Skeletal muscle cell (primary cell): Measurements from ENCODE around the gene KLHDC4.
"Not testable (repeated sequence)": the region's sequence is repeated elsewhere in the genome, so short reads cannot be mapped to it uniquely, and the experiment has no call there.

ENCODE experiments used
- DNase-seq: peaks from one replicate; pipeline ENCODE4 v3.0.0-alpha.2; 2010; ENCODE audit warnings: low read depth
- H3K4me3 ChIP-seq: 2 replicates; pipeline ENCODE4 v1.5.1; 2011; ENCODE audit warnings: low read depth, mild to moderate bottlenecking, control low read depth, low read length, moderate library complexity

KLHDC4 gene

DNA sequence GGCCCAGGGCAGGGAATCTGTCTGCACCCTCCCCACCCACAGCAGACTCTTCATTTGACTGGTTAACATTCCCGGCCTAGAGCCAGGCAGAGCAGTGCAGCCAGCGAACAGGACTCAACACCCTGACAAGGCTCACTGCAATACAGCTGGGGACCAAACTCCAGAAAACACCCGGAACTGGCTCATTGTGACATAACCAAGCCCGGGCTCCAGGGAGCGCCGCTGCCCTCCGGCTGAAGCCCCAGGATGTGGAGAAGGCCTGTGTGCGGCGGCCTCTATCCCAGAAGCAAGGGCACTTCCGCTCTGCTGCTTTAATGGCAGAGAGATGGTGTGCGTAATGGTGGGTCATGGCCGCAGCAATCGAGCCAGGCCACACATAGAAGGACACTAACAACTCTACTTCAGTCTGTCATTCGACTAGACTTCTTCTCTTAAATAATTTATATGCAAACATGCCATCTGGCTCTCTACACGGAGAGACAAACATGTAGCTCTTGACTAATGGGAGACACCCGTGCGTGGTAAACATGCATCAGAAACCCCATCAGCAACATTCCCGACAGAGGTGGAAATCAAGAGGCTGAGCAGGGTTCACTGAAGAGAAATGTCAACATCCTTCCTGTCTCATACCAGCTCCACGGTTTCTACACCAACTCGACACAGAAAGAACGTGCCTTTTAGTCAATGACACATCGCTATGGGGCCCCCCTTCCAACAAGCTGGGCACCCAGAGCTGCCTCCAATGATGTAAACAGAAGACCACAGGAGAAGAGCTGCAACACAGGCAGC, 18.0 kb downstream of the KLHDC4 start:
- H3K4me3 ChIP-seq, result no peak overlapping the region
- DNase-seq, result no peak

DNA sequence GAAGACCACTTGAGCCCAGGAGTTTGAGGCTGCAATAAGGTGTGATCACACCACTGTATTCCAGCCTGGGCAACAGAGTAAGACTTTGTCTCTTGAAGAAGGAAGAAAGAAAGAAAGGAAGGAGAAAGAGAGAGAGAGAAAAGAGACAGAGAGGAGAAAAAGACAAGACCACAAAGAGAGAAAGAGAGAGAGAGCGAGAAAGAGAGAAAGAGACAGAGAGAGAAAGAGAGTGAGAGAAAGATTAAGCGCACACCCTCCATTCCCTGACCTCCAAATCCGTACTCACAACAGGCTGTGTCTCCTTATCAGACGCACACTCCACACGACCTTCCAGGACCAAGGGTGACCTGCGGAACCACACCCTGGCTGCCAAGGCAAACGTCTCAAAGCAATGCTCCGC, 19.6 kb downstream of the KLHDC4 start:
- no peak overlapping the region for H3K4me3 ChIP-seq
- DNase-seq, result no peak

- H3K4me3 ChIP-seq, result no peak overlapping the region
- DNase-seq, result no peak
These were observed 20.9 kb downstream of the KLHDC4 start for GRCh38 chr16:87744750-87745514.

DNA sequence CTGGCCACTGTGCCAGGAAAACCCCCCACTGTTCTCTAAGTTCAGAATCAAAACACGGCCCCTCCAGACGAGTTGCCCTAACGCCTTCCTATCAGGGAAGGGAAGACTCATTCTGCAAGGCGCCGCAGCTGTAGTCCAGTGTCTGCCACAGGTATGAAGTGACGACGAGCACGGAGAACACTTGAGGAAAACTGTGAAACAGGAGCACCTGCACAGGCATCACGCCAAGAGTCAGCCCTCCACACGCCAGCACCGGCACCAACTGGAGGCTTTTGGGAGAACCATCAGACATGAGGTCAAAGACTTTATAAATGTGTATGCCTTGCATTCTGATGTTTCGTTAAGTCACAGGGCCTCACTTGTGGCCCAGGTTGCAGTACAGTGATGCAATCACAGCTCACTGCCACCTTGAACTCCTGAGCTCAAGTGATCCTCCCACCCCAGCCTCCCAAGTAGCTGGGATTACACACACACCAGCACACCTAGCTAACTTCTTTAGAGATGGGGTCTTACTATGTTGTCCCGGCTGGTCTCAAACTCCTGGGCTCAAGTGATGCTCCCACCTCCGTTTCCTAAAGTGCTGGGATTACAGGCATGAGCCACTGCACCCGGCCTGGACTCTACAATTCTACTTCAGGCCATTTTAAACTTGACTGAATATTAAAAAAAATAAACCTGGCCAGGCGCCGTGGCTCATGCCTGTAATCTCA, 22.9 kb downstream of the KLHDC4 start:
- DNase-seq, result no peak

GRCh38 chr16:87741700-87742415, 23.9 kb downstream of the KLHDC4 start:
- H3K4me3 ChIP-seq, result no peak overlapping the region
- DNase-seq, result no peak

More for the DNA sequence above, 22.9 kb downstream of the KLHDC4 start:
- H3K4me3 ChIP-seq, result no peak overlapping the region

DNA sequence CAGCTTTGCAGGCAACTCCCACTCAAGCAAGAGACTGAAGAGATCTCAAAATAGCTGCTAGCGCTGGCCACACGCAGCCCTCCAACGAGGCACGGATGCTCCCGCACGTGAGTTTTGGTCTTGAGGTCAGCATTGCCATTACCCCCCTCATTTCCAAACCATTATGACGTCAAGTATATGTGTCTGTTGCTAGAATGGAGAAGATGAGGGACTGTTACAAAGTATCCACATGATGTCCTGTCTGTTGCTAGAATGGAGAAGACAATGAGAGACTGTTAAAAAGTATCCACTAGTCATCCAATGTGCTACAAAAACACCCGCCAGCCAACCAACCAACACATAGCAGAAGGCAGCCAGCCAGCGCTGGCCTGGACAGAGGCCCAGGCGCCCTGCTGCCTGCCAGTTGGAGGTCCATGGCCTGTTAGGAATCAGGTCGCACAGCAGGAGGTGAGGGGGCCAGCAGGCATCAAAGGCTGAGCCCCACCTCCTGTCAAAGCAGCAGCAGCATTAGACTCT, 24.8 kb downstream of the KLHDC4 start:
- no peak for DNase-seq
- H3K4me3 ChIP-seq, result no peak overlapping the region

DNA sequence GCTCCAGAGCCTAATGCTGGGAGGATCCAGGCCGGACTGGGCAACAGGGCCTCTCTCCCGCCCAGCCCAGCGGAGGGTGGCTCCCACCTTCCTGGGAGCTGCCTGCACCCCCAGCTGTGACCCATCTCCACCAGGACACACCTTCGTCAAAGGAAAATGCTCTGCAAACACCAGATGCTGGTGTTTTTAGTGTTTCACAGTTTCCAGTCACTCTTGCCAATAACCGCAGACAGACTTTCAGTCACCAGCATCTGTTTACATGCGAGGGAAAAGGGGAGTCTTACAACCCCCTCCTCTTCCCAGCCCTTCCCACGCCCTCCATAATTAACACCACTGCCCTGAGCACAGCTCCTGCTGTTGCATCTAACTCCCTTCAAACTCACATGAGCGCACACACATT, 25.3 kb downstream of the KLHDC4 start:
- no peak for DNase-seq
- H3K4me3 ChIP-seq, result no peak overlapping the region

- no peak for DNase-seq
- H3K4me3 ChIP-seq, result no peak overlapping the region
These were observed 26.0 kb downstream of the KLHDC4 start for GRCh38 chr16:87739801-87740200.

DNA sequence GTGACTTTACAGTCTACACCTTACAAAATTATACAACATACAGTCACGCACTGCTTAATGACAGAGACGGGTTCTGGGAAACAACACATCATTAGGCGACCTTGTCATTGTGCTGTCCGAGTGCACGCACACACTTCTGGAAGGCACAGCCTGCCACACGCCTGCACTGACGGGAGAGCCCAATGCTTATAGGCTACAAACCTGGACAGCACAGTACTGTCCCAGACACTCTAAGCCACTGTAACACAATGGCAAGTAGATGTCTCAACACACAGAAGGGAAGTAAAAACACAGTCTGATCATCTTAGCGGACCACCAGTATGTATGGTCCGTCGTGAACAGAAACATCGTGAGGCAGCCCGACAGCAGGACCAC, 29.8 kb downstream of the KLHDC4 start:
- H3K4me3 ChIP-seq, result no peak overlapping the region

GRCh38 chr16:87735270-87736007, 30.3 kb downstream of the KLHDC4 start:
- no peak for DNase-seq
- no peak overlapping the region for H3K4me3 ChIP-seq

More for the DNA sequence above, 29.8 kb downstream of the KLHDC4 start:
- no peak for DNase-seq

- no peak overlapping the region for H3K4me3 ChIP-seq
- DNase-seq, result no peak
These were observed 31.1 kb downstream of the KLHDC4 start for GRCh38 chr16:87734644-87735043.

DNA sequence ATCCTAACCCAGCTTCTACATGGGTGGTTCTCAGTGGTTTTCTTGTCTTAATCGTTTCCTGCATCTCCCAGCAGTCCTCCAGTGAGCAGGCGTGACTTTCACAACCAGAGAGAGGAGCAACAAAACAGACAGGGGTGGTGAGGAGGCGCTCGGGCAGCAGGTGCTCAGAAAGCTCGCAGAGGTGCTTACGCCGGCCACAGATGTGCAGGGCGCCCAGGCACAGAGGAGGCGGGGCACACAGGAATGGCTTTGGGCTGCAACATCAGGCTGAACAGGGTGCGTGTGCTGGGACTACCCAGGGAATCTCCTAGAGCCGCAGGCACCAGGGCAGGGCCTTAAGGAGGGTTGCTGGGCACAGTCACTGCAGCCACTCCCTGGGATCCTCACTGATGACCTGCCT, 32.6 kb downstream of the KLHDC4 start:
- DNase-seq, result no peak
- no peak overlapping the region for H3K4me3 ChIP-seq

DNA sequence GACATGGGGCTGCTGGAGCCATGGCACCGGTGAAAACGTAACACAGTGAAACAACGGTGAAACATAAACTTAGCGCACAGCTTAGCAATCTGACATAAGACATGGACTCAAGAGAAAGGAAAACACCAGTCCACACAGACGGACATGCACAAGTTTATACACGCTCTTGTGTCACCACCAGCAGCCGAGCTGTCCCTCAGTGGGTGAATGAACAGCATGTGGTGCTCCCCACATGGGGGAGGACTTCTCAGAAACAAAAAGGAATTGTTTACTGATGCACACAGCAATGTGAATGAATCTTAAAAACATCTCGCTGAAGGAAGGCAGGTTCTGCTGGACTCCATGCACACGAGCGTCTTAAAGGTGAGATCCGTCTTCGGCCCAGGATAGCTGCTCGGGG, 34.2 kb downstream of the KLHDC4 start:
- H3K4me3 ChIP-seq, result no peak overlapping the region
- no peak for DNase-seq

- H3K4me3 ChIP-seq, result no peak overlapping the region
- no peak for DNase-seq
These were observed 36.4 kb downstream of the KLHDC4 start for GRCh38 chr16:87729266-87729954.

DNA sequence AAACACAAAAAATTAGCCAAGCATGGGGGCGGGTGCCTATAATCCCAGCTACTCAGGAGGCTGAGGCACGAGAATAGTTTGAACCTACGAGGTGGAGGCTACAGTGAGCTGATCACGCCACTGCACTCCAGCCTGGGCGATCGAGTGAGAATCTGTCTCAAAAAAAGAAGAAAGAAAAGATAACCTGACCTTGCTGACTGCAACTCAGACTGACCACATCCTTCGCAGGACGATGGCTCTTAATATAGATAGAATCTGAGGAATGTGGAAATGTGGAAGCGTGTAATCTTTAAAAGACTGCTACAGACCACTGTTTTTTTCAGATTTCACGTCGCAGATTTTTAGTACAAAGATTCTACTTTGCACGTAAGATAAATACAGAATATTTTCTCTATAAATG, 37.8 kb downstream of the KLHDC4 start:
- no peak for DNase-seq
- H3K4me3 ChIP-seq, result no peak overlapping the region

DNA sequence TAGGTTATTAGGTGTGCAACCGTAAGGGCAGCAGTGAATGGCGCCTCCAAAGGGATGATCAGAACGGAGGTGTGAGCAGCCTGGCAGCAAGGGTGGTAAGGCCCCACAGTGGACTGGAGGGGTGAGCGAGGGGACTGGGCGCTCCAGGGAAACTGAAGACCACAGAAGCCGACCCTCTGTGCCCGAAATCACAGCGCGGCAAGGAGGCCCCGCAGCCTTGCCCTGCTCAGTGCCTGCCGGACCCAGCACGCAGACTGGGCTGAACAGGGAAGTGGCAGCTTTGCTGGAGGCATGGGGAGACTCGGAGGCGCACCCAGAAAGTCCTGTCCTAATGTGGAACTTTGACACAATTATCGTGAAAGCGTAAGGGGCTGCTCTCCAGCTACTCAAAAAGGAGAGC, 38.4 kb downstream of the KLHDC4 start:
- no peak overlapping the region for H3K4me3 ChIP-seq
- DNase-seq, result no peak

DNA sequence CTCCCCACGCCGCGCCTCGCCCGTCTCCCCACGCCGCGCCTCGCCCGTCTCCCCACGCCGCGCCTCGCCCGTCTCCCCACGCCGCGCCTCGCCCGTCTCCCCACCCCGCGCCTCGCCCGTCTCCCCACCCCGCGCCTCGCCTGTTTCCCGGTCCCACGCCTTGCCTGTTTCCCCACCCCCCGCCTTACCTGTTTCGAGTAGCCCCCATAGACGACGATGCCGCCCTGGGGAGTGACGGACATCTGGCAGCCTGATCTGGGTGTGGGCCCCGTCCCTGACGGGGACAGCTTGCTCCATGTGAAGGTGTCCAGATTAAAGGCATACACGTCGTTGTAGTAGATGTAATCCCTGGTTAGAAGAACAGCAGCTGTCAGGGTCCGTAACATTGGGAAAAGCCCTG, 39.2 kb downstream of the KLHDC4 start:
- not testable (repeated sequence) for DNase-seq, H3K4me3 ChIP-seq

DNA sequence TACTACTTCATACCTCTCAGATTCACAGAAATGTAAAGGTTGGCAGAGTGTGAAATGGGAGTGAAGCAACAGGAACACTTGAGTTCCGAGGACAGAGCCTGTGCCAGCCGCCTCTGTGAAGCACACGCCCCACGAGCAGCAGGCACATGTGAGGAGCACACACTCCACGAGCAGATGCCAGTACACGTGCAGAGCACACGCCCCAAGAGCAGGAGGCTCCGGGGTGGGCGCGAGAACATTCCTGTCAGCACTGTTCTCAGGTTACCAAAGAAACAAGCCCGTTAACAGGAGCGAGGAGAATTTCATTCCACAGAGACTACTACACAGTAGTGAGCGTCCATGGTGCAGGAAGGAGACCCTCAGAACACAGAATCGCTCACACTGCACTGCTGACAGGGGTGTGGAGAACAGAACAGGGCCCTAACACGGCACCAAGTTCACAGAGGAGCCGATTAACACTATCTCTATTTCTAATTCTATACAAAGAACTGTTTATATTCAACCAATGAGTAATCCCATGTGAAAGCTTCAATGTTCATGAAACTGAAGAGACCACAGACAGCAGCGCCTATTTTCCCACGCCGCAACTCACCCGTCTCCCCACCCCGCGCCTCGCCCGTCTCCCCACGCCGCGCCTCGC, 40.1 kb downstream of the KLHDC4 start:
- H3K4me3 ChIP-seq, result no peak overlapping the region
- DNase-seq, result peak; percentile 58
